Activated CD8-positive, alpha-beta memory T cell treated with anti-CD3 and anti-CD28 coated beads, Interleukin-2, amount 50 U/mL, for 48 hours (primary cell): Measurements from ENCODE around the gene SMC2.

Experiments used
- DNase-seq: peaks from one replicate; pipeline ENCODE4 v3.0.0-alpha.2; 2020

The SMC2 gene

GRCh38 chr9:104093647-104094533 is at the start of gene SMC2:
TSS of gene SMC2 (plus strand) at chr9:104094309. CDS start at chr9:104095385, 1,076 bp downstream.
- DNase-seq: peak; percentile 93

DNA sequence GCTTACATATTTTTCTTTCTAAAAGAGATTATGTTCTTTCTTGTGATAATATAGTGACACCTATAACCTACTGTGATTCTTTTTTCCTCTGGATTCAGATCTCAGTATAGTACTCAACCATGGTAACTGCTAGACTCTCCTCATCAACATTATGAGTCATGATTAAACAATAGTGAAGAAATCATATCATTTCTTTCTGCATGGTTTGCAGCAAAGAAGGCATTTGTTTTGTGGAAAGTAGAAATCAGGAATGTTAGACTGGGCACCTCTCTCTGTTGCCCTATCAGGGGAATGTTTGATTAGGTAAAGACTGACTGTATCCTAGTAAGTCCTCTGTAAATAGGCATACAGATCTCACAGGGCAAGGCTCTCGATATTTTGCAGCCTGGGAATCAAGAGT is 25.6 kb upstream of the SMC2 start:
- no peak for DNase-seq

DNA sequence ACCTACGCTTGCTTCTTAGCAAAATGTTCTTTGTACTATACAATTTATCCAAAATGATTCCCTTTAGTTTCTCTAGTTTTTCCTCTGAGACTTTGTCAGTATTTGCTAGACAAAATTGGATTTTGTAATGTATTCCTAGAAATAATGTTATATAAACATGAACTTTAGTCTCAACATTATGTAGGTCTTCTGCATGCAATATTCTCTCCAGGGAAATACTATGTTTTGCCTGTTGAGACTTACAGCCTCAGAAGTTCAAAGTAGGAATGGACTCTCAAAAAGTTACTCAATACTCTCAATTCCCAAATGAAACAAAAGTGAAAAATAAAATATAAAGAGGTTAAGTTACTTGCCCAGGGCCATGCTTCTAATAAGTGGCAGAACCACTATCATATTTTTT is 24.8 kb upstream of the SMC2 start:
- DNase-seq: no peak

- DNase-seq: no peak
Observed at GRCh38 chr9:104071589-104071988, 22.5 kb upstream of the SMC2 start.

DNA sequence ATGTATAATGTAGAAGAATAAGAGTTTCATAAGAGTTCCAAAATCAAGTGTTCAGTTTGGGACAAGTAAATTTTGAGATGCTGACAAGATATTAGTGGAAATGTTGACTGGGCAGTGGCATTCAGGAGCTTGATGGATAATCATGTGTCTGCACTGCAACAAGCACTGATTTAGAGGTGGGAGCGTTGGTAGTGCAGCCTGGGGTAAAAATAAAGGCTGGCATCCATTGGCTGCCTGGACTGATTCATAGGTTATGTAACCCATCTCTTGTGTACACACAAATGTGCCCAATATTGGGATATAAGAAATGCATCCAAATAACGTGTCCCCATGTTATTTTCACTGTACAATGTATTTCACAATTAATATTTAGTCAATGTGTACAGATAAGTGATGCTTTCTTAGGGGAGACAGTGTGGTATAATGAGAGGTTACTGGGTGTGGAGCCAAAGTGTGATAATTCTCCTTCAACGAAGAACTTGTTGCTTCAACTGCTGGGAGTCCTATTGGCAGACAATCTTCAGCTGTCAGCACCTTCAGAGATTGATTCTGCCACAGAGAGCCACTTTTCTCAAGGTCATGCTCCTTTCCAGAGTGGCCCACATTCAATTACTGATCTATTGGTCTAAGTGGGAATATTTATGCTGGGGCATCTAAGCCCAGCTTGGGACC is 20.9 kb upstream of the SMC2 start:
- DNase-seq: no peak

GRCh38 chr9:104073770-104074133 is 20.4 kb upstream of the SMC2 start:
- no peak for DNase-seq

- no peak for DNase-seq
Observed at GRCh38 chr9:104074876-104075275, 19.2 kb upstream of the SMC2 start.

DNA sequence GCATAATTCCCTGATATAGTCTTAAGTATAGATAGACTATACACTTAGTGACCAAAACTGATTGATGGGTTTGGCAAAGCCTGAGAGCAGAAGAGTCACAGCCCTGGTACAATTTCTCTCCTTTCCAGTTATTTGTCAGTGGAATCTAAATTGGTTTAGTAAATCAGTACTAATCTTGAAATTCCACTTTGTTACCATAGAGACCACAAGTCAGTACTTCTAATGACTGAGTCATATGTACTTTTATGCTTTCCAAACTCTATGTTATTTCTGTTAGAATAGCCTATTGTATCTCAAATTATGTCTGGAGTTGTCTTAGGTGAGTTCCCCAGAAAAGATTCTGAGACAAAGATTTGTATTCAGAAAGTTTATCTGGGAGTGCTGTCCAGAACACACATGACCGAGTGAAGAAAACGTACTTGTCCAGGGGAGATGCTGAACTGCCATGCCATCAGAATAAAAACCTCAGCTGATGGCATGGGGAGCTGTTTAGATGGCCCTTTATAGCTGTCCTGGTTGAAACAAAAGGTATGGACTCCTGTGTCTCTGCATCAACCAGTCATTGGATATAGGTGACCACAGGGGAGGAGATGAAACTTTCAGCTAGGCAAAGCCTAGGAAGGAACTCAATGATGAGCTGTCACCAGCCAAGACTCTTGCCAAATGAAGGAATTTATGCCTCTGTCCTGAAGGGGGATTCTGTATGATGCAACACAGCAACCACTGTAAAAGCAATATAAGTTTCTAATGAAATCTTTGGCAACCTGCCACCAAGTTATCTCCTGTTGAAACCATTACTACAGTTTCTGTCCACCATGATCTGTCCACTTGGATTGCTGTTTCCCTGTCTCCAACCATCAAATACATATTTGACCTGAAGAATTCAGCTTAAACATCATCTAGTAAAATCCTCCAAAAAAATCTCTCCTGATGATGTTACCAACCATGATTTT is 18.0 kb upstream of the SMC2 start:
- no peak for DNase-seq

- DNase-seq: no peak
Observed at GRCh38 chr9:104078596-104078995, 15.5 kb upstream of the SMC2 start.

DNA sequence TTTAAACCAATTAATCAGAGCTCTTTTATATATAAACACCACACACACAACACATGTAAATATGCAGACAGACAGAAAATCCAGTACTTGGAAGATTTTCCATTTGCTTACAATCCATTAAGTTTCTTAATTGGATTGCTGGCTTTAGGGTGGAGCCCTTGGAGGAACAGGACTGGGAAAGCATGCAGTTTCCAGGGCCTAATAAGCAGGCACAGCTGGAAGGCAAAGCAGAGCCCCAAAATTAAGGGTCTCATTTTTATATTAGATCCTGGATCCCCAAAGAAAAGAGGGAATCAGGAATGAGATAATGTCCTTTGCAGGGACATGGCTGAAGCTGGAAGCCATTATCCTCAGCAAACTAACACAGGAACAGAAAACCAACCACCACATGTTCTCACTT is 13.1 kb upstream of the SMC2 start:
- no peak for DNase-seq

DNA sequence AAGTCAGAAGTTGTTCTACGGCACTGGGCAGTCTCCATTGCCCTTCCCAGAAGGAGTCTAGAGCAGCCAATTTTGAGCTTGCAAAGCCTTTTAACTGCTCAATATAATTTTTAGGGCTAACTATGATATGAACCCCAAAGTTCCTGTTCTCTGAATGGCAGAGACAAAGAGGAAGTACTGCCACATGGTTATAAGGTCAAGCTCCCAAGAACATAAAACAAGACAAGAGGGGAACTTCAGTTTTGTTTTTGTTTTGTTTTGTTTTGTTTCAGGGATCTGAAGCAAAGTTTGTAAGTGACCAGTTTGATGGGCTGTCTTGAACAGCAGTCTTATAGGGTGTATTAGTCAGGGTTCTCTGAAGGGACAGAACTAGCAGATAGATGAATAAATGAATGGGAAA is 11.9 kb upstream of the SMC2 start:
- no peak for DNase-seq

- DNase-seq: no peak
Observed at GRCh38 chr9:104085525-104085924, 8.6 kb upstream of the SMC2 start.

- DNase-seq: no peak
Observed at GRCh38 chr9:104087894-104088293, 6.2 kb upstream of the SMC2 start.

DNA sequence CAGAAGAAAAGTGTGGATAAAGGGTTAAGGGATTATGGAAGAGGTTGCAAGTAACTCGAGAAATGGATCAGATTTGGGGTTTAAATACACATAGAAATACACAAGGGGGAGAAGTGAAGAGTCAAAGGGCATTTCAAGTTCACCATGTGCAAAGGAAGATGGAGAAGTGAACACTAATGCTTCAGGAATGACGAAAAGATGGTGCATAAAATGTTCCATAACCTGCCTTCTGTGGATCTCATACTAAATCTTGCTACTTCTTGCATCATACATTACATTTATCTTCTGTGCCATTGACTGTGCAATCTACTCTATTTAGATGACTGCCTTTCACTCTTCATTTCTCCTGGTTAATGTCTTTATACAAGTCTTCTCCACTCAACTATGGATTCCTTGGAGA is 5.7 kb upstream of the SMC2 start:
- no peak for DNase-seq

DNA sequence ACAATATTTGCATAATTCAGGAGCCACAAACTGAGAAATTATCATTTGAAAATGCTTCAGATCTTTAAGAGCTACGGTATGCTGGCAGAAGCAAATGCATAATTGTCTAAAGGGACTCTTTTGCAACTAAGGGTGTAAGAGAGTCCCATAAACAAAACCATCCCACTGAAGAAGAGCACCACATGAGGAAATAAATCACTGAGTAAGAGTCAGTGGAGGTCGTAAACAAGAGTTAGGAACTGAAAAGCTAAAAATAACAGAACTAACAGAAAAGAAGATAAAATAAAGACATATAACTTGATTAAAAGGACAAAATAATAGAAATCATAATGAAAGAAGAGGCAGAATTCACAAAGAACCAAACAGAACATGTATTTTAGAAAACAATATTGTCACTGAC is 3.5 kb upstream of the SMC2 start:
- no peak for DNase-seq

GRCh38 chr9:104091116-104091515 is 3.0 kb upstream of the SMC2 start:
- DNase-seq: no peak

- DNase-seq: no peak
Observed at GRCh38 chr9:104091708-104092107, 2.4 kb upstream of the SMC2 start.

DNA sequence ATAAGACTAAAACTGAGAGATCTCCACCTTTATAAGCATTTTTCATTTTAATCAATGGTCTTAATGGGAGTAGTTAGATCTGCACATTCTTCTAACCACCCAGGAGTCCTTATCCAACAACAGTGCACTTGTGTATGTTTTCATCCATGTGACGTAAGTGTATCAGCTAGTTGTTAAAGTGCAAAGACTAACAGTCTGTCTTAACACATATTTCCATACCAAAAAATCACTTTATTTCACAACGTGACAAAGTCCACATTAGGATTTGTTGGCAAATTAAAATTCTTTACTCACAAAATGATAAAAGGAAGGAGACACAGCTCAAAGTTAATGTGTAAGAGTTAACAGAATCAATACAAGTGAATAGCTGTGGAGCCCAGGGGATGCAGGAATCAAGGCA is 1.9 kb upstream of the SMC2 start:
- DNase-seq: no peak

DNA sequence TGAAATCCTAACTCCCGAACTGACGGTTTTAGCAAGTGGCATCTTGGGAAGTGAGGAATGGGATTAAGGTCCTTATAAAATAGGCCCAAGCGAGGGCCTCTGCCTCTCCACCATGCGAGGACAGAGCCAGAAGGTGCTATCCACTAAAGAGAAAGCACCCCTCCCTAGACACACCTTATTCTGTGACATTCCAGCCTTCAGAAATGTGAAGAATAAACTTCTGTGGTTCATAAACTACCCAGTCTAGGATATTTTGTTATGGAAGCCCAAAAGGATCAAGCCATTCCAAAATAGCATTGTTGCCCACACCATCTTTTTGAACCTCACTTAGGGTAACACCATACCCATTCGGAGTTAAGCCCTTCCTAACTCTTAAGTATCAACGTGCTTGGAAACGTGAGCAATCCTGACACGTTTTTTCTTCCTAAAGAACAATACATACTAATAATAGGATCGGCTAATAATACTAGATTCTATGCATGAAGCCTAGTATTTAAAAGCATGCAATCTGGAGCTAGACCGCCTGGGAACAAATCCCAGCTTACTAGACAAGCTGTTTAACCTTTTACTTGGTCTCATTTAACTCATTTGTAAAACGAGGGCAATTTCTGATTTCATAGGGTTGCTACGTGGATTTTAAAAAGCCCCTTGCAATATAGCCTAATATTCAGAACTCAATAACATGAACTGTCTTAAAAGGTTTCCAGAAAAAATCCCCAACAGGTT is 1.1 kb upstream of the SMC2 start:
- no peak for DNase-seq

DNA sequence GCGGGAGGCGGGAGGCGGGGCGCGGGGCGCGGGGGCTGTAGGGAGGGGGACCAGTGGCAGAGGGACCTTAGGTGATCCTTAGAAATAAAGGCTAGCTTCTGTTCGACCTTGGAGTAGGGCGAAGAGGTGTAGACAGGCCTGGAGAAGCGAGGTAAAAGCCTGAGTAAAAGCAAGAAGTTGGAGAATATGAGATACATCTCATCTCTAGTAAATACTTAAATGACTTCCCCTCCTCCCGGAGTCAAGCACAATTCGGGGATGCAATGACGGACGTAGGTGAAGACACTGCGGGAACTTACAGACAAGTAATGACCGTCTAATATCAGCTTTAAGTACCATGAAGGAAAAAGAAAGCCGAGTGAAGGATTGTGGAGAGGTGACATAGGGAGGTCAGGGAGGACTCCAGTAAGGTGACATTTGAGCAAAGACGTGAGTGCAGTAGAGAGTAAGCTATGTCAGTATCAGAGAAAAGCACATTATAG is 466 bp downstream of the SMC2 start:
- DNase-seq: no peak

GRCh38 chr9:104099630-104100029 is 5.5 kb downstream of the SMC2 start:
- no peak for DNase-seq

DNA sequence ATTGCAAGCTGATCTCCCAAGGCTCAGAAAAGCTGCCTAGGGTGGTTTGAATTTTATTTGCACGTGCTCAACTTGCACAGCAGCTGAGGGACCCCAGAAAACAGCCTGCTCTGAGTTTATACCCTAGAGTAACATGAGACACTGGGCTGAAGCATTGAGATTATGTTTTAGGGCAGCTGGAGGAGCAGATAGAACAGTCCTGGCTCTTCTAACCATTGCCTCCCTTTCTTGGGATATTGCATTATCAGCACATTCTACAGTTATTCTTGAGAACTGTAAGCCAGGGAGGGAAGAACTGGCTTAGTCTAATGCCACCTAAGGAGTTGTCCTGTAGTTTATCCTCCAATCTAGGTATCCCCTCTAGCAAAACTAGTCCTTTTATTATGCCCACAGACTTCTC is 10.3 kb downstream of the SMC2 start:
- no peak for DNase-seq

DNA sequence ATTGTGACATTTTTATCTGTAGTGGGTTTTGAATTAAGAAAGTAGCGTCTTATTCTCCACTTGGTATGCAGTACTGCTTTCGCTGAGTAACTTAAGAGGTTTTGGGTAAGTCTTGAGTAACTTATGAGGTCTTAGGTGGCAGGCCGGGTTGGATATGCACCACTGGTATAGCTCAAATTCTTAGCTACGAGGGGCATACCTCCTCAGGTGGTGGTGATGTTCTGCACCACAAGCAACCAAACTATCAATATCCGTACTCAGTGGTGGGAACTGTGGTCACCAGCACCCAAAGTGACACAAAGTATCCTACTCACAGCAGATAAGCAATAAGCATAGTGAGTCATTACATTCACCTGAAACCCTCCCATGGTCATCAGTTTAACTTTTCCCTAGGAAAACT is 13.7 kb downstream of the SMC2 start:
- DNase-seq: no peak
